ENCODE measurements around the gene TSHR.

DNA sequence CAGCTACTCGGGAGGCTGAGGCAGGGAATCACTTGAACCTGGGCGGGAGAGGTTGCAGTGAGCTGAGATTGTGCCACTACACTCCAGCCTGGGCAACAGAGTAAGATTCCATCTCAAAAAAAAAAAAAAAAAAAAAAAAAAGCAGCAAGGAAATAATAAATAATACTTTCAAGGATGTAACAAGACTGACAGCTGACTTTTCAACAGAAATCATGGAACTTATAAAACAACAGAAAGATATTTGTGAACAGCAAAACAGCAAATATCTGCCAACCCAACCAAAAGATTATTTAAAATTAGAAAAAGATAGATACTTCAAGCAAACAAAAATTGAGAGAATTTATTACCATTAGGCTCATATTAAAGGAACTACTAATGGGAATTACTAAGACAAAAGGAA, 115.1 kb downstream of the TSHR start:
- TF ChIP-seq, protein P1, sequence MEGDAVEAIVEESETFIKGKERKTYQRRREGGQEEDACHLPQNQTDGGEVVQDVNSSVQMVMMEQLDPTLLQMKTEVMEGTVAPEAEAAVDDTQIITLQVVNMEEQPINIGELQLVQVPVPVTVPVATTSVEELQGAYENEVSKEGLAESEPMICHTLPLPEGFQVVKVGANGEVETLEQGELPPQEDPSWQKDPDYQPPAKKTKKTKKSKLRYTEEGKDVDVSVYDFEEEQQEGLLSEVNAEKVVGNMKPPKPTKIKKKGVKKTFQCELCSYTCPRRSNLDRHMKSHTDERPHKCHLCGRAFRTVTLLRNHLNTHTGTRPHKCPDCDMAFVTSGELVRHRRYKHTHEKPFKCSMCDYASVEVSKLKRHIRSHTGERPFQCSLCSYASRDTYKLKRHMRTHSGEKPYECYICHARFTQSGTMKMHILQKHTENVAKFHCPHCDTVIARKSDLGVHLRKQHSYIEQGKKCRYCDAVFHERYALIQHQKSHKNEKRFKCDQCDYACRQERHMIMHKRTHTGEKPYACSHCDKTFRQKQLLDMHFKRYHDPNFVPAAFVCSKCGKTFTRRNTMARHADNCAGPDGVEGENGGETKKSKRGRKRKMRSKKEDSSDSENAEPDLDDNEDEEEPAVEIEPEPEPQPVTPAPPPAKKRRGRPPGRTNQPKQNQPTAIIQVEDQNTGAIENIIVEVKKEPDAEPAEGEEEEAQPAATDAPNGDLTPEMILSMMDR (IDR thresholded peaks at IDR 0.05), result no peak
- no peak for TF ChIP-seq POLR2AphosphoS5 (IDR thresholded peaks at IDR 0.05)
